Neuronal stem cell (in vitro differentiated cells): ENCODE measurements around the gene C2CD4C.
"Not testable (repeated sequence)": the region's sequence is repeated elsewhere in the genome, so short reads cannot be mapped to it uniquely, and the experiment has no call there.

ENCODE experiments used
- DNase-seq: peaks from one replicate; pipeline ENCODE4 v3.0.0-alpha.2; 2013; ENCODE audit warnings: low spot score
- H2AFZ ChIP-seq: one replicate; pipeline ENCODE4 v1.6.1; 2013; ENCODE audit warnings: mild to moderate bottlenecking, low read length, inconsistent platforms
- H2AK5ac ChIP-seq: 2 replicates; pipeline ENCODE4 v1.6.1; 2013; ENCODE audit warnings: low read depth, mild to moderate bottlenecking, inconsistent platforms, low read length, moderate library complexity, mixed read lengths
- H2BK120ac ChIP-seq: 2 replicates; pipeline ENCODE4 v1.6.1; 2013; ENCODE audit warnings: low read depth, mild to moderate bottlenecking, inconsistent platforms, low read length, moderate library complexity, mixed read lengths
- H2BK12ac ChIP-seq: one replicate; pipeline ENCODE4 v1.6.1; 2013; ENCODE audit warnings: low read length, inconsistent platforms
- H2BK15ac ChIP-seq: 2 replicates; pipeline ENCODE4 v1.6.1; 2013; ENCODE audit warnings: mild to moderate bottlenecking, low read length, inconsistent platforms, mixed read lengths
- H2BK5ac ChIP-seq: one replicate; pipeline ENCODE4 v1.6.1; 2013; ENCODE audit warnings: inconsistent platforms, mild to moderate bottlenecking, low read length, moderate library complexity
- H3K14ac ChIP-seq: one replicate; pipeline ENCODE4 v1.6.1; 2013; ENCODE audit warnings: low read length, inconsistent platforms
- H3K18ac ChIP-seq: 2 replicates; pipeline ENCODE4 v1.6.1; 2013; ENCODE audit warnings: low read length, inconsistent platforms
- H3K23ac ChIP-seq: 2 replicates; pipeline ENCODE4 v1.6.1; 2013; ENCODE audit warnings: low read depth, mild to moderate bottlenecking, mixed read lengths, low read length, inconsistent platforms; ENCODE audit not compliant: poor library complexity
- H3K27ac ChIP-seq: replicated peaks from 3 replicates; pipeline ENCODE4 v1.5.1; 2013; ENCODE audit warnings: low read length, inconsistent platforms
- H3K27me3 ChIP-seq, 3 experiments: 2 replicates each; pipeline ENCODE4 v1.6.1; 2013; ENCODE audit warnings: low read length in 3 of 3, mild to moderate bottlenecking in 2 of 3, inconsistent platforms in 1 of 3, low read depth in 1 of 3, mixed read lengths in 1 of 3, moderate library complexity in 1 of 3; ENCODE audit not compliant: control insufficient read depth in 3 of 3, insufficient read depth in 3 of 3
- H3K36me3 ChIP-seq, 2 donors: replicated peaks in 1 of 2; 2 replicates each; pipeline ENCODE4 v1.6.1; 2013; ENCODE audit warnings: low read length in 2 of 2; ENCODE audit not compliant: control insufficient read depth in 2 of 2, insufficient read depth in 2 of 2
- H3K4ac ChIP-seq: 2 replicates; pipeline ENCODE4 v1.6.1; 2013; ENCODE audit warnings: inconsistent platforms, mild to moderate bottlenecking, low read length, moderate library complexity
- H3K4me1 ChIP-seq, 2 donors: 1 replicate in 1 of 2; 2 replicates in 1 of 2; pipeline ENCODE4 v1.6.1; 2013; ENCODE audit warnings: low read length in 2 of 2, low read depth in 1 of 2; ENCODE audit not compliant: control insufficient read depth in 2 of 2, insufficient read depth in 1 of 2
- H3K4me2 ChIP-seq: one replicate; pipeline ENCODE4 v1.6.1; 2013; ENCODE audit warnings: mild to moderate bottlenecking, low read length, inconsistent platforms; ENCODE audit not compliant: insufficient read depth, poor library complexity, severe bottlenecking
- H3K4me3 ChIP-seq, 2 donors: 2 replicates each; pipeline ENCODE4 v1.5.1; 2013; ENCODE audit warnings: low read length in 2 of 2, mild to moderate bottlenecking in 2 of 2, inconsistent platforms in 1 of 2, moderate library complexity in 1 of 2
- H3K79me1 ChIP-seq: one replicate; pipeline ENCODE4 v1.6.1; 2013; ENCODE audit warnings: low read depth, mild to moderate bottlenecking, inconsistent platforms, low read length, moderate library complexity
- H3K9ac ChIP-seq: one replicate; pipeline ENCODE4 v1.6.1; 2013; ENCODE audit warnings: mild to moderate bottlenecking, low read depth, low read length, inconsistent platforms; ENCODE audit not compliant: poor library complexity
- H3K9me3 ChIP-seq, 2 donors: replicated peaks in 1 of 2; 2 replicates each; pipeline versions ENCODE3 to v1.6.1; 2013; ENCODE audit warnings: low read length in 2 of 2, mild to moderate bottlenecking in 2 of 2, inconsistent platforms in 1 of 2, low read depth in 1 of 2, mixed read lengths in 1 of 2, moderate library complexity in 1 of 2; ENCODE audit not compliant: control insufficient read depth in 2 of 2, insufficient read depth in 1 of 2
- H4K8ac ChIP-seq: one replicate; pipeline ENCODE4 v1.6.1; 2013; ENCODE audit warnings: low read depth, mild to moderate bottlenecking, inconsistent platforms, low read length, moderate library complexity
- H4K91ac ChIP-seq: one replicate; pipeline ENCODE4 v1.6.1; 2013; ENCODE audit warnings: low read length, low read depth, mild to moderate bottlenecking, inconsistent platforms; ENCODE audit not compliant: poor library complexity
- WGBS, 2 donors: extraction: QIAGEN DNeasy Blood & Tissue Kit; methylation state at CpG; one replicate each; pipeline ENCODE4 v1.1.7; 2013; ENCODE audit warnings: missing lambda C conversion rate in 2 of 2, mixed read lengths in 1 of 2; ENCODE audit not compliant: insufficient read length in 2 of 2, insufficient replicate concordance in 1 of 2; ENCODE audit errors: extremely low coverage in 2 of 2; 5-methylcytosine and 5-hydroxymethylcytosine counted together

The C2CD4C gene

DNA sequence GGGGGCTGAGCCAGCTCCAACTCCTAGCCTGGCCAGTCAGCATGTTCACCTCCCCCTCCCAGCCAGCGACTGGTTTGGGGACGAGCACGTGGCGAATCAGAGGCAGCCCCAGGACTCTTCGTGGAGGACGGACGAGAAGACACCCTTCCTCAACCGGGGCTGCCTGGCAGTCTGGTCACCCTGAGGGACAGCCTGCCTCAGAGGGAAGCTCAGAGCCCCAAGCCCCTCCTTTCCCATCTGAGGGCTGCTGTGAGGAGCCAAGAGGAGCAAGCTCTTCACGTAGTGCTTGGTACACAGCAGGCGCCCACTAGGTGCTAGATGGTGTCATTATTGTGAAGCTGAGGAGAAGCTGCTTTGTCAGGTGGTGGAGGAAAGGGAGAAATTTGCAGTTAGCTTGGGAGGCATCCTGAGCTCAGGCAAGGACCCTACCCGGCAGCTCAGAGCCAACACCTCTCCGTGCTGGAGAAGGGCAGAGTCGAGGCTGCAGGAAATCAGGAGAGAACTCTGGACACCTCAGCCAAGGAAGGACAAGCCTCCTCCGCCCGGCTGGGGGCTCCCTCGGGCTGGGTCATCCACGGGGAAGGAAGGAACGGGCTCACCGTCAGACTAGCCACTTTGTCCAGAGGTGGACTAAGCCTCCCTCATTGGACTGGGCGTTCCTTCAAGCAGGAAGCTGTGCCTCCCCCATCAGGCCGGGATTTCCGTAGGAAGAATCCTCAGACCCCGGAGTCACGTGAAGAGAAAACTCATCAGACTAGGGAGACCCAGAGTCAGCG, 14.9 kb upstream of the C2CD4C start:
- no CpG with 5 or more reads among the region's 25 CpGs for WGBS, 2 donors
- Histone ChIP-seq H3K4me2 (no peak overlapping the region), H2AK5ac (no peak overlapping the region), H3K14ac (no peak overlapping the region), H3K9ac (peak overlapping the region; percentile 7), H3K27ac (no peak overlapping the region), H3K27me3 (peaks cover 0 to 10% (median 0%) of the 10 kb centered on the region in 3 experiments), H3K4me1 (peaks cover 0 to 7% of the 10 kb centered on the region in 2 donors), H2AFZ (no peak overlapping the region), H2BK12ac (no peak overlapping the region), H2BK15ac (no peak overlapping the region), H2BK5ac (no peak overlapping the region), H3K23ac (no peak overlapping the region), H3K4ac (no peak overlapping the region), H3K36me3 (peaks cover 0 to 4% of the 10 kb centered on the region in 2 donors), H4K91ac (no peak overlapping the region), H3K18ac (no peak overlapping the region), H2BK120ac (no peak overlapping the region), H3K9me3 (peaks cover 0 to 4% of the 10 kb centered on the region in 2 donors), H3K4me3 (no peak overlapping the region), H3K79me1 (peaks cover 2% of the 10 kb centered on the region), H4K8ac (no peak overlapping the region)
- no peak for DNase-seq

DNA sequence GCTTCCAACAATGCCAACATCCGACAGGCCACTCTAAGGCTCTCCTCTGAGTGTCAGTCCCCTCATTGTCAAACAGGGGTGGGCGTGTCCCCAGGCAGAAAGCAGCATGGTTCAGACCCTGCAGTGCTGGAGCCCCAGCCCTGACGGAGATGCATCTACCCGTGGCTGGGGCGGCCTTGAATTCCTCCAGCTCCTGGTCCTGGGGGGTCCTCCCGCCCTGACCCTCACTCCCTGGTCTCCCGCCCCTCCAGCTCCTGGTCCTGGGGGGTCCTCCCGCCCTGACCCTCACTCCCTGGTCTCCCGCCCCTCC, 13.9 kb upstream of the C2CD4C start:
- H4K91ac ChIP-seq, H2BK12ac ChIP-seq, H2BK5ac ChIP-seq, H3K4me3 ChIP-seq, H3K4me2 ChIP-seq, H2AFZ ChIP-seq, H2BK15ac ChIP-seq, H3K27me3 ChIP-seq, H3K36me3 ChIP-seq, H3K27ac ChIP-seq, H3K9ac ChIP-seq, H3K4ac ChIP-seq, DNase-seq, H2BK120ac ChIP-seq, H4K8ac ChIP-seq, H3K79me1 ChIP-seq, H3K9me3 ChIP-seq, H2AK5ac ChIP-seq, H3K18ac ChIP-seq, H3K23ac ChIP-seq, H3K14ac ChIP-seq: not testable (repeated sequence)
- WGBS, 2 donors, result no CpG with 5 or more reads among the region's 9 CpGs
- peaks cover 8 to 16% of the 10 kb centered on the region in 2 donors for H3K4me1 ChIP-seq

DNA sequence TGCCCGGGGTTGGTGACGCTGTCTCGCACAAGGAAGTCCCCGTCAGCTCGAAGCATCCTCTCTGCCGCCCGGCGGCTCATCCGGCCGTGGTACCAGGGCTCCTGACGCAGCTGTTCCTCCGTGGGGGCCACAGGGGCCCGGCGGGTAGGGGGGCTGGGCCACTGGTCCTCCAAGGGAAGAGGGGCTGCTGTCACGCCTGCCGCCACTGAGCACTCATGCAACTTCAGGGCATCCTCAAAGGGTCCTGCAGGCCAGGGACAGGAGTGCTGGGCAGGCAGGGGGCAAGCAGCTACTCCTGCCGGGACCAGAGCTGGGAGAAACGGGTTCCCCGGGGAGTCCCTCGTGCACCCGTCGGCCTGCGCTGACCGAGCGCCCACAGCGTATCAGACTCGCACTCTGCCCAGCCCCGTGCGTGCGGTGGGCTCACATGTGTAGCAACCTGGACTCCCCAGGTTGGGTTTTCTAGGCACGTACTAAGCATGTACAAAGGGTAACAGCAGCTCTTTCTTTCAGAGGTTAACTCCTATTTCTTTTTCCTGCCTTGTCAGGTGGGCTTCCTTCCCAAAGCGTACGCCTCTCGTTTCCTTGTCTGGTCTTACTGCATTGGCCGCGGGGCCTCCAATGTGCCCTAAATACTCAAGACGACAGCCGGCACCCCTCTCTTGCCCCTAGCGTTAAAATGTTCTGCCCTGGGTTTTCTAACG, 13.4 kb upstream of the C2CD4C start:
- H3K27ac ChIP-seq, result no peak overlapping the region
- H2AK5ac ChIP-seq, result peak overlapping the region; percentile 37
- peaks cover 10 to 20% of the 10 kb centered on the region in 2 donors for H3K4me1 ChIP-seq
- H3K4me3 ChIP-seq, result no peak overlapping the region
- no peak overlapping the region for H4K91ac ChIP-seq
- H3K4me2 ChIP-seq, result no peak overlapping the region
- H2BK12ac ChIP-seq, result no peak overlapping the region
- H3K36me3 ChIP-seq, result peaks cover 0 to 4% of the 10 kb centered on the region in 2 donors
- H3K9ac ChIP-seq, result no peak overlapping the region
- H4K8ac ChIP-seq, result no peak overlapping the region
- H3K23ac ChIP-seq, result peak overlapping the region; percentile 80
- peaks cover 2% of the 10 kb centered on the region for H3K79me1 ChIP-seq
- no peak for DNase-seq
- H3K4ac ChIP-seq, result no peak overlapping the region
- H3K27me3 ChIP-seq, result peaks cover 0 to 7% (median 0%) of the 10 kb centered on the region in 3 experiments
- no peak overlapping the region for H3K14ac ChIP-seq
- H2BK5ac ChIP-seq, result no peak overlapping the region
- H3K18ac ChIP-seq, result peak overlapping the region; percentile 48
- no peak overlapping the region for H2BK120ac ChIP-seq
- H2BK15ac ChIP-seq, result no peak overlapping the region
- no CpG with 5 or more reads among the region's 40 CpGs for WGBS, 2 donors
- H2AFZ ChIP-seq, result no peak overlapping the region
- peaks cover 0 to 4% of the 10 kb centered on the region in 2 donors for H3K9me3 ChIP-seq
